ENCODE results near the gene GLRA1.

Gene GLRA1

DNA sequence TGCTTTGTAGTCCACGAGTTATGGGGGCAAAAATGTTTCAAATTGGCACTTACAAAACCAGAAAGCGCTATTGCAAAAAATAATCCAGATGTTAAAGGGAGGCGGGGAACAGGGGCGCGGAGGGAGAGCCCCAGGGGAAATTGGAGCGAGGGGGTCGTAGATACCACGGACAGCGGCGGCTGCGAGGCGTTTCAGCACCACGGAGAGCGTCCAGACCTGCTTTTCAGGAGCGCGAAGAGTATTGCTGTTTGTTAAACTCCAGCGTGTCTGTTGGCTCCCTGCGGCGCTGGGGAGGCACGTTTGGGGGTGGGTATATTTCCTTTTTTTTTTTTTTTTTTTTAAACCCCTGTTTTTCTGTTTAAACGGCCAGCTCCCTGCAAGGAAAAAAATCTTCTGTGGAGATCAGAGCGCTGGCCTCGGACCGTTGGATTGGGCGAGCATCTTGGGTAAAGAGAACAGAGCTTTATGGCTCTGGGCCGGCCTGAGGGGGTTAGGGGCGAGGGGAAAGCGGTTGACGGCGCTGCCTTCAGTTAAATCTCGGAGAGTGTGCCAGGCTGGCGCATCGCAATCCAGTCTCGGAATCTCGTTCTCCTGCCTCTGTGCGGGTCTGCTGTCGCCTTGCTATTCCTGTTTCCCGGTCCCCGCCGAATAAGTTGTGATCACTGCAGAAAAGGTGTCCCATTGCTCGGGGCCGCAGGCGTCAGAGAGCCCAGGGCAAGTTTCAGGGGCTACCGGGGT is at the start of gene GLRA1:
TSS of gene GLRA1 (minus strand) at position 288 of the 738 bp plus-strand sequence. CDS start 302 bp downstream, outside the sequence.
- DNase-seq: no peak

DNA sequence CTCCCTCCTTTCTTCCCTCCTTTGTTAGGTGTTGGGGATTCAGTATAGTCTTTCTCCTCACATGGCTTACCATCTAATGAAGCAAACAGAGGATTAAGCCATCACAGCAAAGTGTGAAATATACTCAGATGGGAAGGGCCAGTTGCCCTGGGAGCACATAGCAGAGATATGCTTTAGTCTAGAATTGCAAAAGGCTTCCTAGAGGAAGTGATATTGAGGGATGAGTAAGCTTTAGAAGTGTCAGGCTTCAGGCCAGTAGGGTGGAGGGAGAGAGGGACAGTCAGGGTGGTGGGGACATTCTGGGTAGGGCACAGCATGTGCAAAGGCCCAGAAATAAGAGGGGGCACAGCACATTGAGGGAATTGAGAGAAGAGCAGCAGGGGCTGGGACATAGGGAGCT is 46.2 kb upstream of the GLRA1 start:
- no peak for DNase-seq

GRCh38 chr5:151967865-151968264 is 43.2 kb upstream of the GLRA1 start:
- no peak for DNase-seq

DNA sequence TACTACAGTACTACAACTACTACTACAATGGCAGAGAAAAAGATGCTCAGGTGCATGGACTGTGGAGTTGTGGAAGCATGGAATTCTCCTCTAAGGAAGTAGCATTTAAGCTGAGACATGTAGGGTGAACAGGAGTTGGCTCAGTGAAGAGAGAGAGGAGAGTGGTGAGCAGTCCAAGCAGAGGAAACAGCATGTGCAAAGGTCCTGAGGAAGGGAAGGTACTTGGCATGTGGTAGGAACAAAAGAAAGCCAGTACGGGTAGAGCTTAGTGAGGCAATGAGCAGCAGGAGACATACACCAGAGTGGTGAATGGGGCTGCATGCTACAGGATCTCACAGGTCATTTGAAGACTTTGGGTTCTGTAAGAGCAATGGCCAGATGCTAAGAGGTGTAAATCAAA is 41.4 kb upstream of the GLRA1 start:
- no peak for DNase-seq

- no peak for DNase-seq
Observed at GRCh38 chr5:151964471-151964870, 39.8 kb upstream of the GLRA1 start.

- DNase-seq: no peak
Observed at GRCh38 chr5:151961557-151961956, 36.9 kb upstream of the GLRA1 start.

DNA sequence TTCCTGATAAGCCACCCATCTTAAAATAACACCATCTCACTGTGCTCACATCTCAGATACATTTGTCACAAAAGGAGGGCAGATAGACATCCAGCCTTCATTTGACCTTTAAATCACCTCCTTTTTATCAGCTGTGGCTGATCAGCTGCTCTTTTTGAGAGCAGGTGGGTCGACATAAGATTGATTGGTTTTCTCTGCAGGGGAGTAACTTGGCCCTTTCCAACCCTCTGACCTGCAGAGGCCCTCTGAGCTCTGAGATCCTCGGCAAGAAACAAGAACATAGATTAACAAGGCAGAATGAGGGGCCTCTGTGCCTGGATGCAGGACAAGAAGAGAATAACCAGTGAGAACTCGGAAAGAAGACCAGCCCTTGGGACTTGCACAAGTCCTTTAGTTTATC is 33.5 kb upstream of the GLRA1 start:
- DNase-seq: no peak

DNA sequence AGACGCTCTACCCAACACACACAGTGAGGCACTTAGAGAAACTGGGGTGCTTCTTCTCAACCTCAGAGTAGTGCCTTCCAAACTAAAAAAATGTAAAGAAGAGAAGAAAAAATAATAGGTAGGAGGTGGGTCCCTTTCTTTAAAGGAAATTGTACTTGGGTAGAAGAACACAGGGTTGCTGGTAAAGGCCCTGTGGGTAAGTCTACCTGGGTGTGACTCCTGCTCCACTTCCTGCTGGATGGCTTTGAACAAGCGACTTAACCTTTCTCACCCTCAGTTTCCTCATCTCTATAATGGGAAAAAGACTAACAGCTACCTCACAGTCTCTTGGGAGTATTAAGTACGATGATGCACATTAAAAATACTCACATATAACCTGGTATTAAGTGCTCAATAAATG is 32.1 kb upstream of the GLRA1 start:
- no peak for DNase-seq

- DNase-seq: no peak
Observed at GRCh38 chr5:151954255-151954654, 29.6 kb upstream of the GLRA1 start.

DNA sequence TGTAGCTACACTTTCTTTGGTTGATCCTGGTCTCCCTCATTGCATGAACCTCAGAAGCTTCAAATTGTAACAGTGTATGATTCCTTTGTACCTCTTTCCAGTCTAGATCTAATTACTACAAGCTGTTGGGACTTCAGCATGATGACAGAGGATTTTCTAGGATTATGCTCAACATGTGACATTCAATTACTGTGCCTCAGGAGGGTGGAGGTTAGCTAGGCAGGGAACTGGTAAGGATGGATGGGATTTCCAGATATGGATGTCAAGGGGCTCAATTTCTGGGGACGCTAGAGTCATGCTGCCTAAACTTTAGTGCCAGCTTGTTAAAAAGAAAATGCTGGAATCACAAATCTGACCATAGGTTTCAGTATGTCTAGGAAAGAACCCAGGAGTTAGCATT is 29.2 kb upstream of the GLRA1 start:
- DNase-seq: no peak

GRCh38 chr5:151952238-151952637 is 27.6 kb upstream of the GLRA1 start:
- no peak for DNase-seq

- no peak for DNase-seq
Observed at GRCh38 chr5:151950706-151951105, 26.1 kb upstream of the GLRA1 start.

- peak; percentile 5 for DNase-seq
Observed at GRCh38 chr5:151949701-151950308, 25.2 kb upstream of the GLRA1 start.

DNA sequence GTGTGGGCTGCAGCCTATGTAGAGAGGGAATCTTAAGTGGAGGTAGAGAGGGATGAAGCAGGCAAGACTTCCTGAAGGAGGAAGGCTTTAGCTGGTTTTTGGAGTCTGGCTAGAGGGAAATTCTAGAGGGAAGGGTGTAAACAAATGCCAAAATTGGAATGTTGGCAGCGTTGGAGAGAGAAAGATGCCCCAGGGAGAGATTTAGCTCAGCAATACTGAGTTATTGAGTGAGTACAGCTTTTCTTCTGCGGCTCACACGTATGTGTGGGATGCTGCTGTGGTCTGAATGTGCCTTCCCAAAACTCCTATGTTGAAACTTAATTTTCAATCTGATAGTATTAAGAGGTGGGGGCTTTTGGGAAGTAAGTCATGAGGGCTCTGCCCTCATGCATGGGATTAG is 24.5 kb upstream of the GLRA1 start:
- DNase-seq: no peak

- no peak for DNase-seq
Observed at GRCh38 chr5:151947931-151948608, 23.4 kb upstream of the GLRA1 start.

GRCh38 chr5:151937851-151938250 is 13.2 kb upstream of the GLRA1 start:
- peak; percentile 38 for DNase-seq

- DNase-seq: no peak
Observed at GRCh38 chr5:151935135-151935695, 10.6 kb upstream of the GLRA1 start.

- no peak for DNase-seq
Observed at GRCh38 chr5:151931260-151931659, 6.6 kb upstream of the GLRA1 start.

- DNase-seq: no peak
Observed at GRCh38 chr5:151926188-151926587, 1.5 kb upstream of the GLRA1 start.

GRCh38 chr5:151925340-151925739 is 689 bp upstream of the GLRA1 start:
- DNase-seq: no peak

DNA sequence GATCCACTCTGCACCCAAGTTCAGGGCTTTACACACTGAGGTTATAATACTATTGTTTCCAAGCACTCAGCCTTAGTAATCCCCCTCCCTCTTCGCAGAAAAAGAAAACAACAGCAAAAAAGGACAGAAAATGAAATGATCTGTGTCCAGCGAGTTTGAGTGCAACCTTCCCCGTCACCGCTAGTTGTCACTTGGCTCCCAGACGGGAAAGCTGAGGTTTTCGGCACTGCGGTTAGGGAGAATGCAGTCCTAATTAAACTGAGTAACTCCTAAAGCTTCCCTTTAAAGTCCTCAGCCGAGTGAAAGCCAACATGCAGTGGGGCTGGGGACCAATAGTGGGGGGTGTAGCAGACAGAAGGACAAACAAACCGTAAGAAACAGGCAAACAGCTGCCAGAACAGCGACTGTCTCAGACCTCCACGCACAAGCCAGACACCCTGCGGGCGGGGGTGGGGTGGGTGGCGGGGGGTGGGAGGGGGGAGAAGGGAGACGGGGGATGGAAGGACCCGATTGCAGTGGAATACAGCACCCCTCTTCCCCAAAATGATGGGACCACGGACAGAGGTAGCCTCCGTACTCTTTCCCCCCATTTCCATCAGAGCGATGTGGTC is 680 bp downstream of the GLRA1 start:
- peak; percentile 23 for DNase-seq

DNA sequence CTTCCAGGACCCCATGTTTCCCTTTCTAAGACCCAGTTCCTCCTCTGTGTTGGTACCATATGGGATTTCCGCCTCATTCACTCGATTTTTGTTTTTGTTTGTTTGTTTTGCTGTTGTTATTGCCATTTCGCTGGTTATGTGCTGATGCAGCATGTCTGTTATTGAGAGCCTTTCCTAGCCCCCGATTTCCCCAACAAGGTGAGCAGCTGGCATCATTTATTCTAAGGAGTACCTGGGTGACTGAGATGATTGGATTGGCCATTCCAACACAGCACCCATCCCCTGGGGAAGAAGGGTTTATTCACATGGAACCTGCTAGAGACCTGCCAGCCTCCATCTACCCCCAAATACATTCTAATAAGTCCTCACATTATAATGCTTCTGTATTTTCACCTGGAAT is 2.7 kb downstream of the GLRA1 start:
- DNase-seq: no peak

- DNase-seq: no peak
Observed at GRCh38 chr5:151917904-151918303, 6.7 kb downstream of the GLRA1 start.

All from NCI-H2029 treated with DMSO at 0.1 percent for 48 hours (cell line).